ENCODE data around the gene PIWIL1.

DNA sequence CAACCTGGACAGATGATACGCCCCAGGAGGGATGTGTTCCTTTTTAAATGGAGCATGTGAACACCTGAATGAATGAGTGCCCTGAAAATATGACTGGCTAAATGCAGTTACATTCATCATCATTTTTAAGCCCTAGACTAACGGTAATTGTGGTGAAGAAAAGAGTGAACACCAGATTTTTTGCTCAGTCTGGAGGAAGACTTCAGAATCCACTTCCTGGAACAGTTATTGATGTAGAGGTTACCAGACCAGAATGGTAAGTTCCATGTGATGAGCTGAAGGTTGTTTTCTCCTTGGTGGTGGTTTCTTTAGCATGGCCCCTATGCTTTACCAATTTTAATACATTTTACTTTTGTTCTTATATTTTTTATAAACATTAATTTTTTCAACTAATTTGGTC is 29.3 kb downstream of the PIWIL1 start:
- TF ChIP-seq, protein P1, sequence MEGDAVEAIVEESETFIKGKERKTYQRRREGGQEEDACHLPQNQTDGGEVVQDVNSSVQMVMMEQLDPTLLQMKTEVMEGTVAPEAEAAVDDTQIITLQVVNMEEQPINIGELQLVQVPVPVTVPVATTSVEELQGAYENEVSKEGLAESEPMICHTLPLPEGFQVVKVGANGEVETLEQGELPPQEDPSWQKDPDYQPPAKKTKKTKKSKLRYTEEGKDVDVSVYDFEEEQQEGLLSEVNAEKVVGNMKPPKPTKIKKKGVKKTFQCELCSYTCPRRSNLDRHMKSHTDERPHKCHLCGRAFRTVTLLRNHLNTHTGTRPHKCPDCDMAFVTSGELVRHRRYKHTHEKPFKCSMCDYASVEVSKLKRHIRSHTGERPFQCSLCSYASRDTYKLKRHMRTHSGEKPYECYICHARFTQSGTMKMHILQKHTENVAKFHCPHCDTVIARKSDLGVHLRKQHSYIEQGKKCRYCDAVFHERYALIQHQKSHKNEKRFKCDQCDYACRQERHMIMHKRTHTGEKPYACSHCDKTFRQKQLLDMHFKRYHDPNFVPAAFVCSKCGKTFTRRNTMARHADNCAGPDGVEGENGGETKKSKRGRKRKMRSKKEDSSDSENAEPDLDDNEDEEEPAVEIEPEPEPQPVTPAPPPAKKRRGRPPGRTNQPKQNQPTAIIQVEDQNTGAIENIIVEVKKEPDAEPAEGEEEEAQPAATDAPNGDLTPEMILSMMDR (IDR thresholded peaks at IDR 0.05; ENCODE audit: borderline replicate concordance, extremely low read depth, low read length, poor library complexity, severe bottlenecking) = no peak
- no peak for TF ChIP-seq EZH2 (IDR thresholded peaks at IDR 0.05; ENCODE audit: borderline replicate concordance, low read depth, low read length, severe bottlenecking)
